Stimulated activated CD4-positive, alpha-beta T cell treated with anti-CD3 and anti-CD28 coated beads, Interleukin-15, amount 100 ng/mL, for 24 hours (primary cell): ENCODE results near the gene HOXB6.

Source experiments
- DNase-seq: peaks from one replicate; pipeline ENCODE4 v3.0.0-alpha.2; 2020

The HOXB6 gene

DNA sequence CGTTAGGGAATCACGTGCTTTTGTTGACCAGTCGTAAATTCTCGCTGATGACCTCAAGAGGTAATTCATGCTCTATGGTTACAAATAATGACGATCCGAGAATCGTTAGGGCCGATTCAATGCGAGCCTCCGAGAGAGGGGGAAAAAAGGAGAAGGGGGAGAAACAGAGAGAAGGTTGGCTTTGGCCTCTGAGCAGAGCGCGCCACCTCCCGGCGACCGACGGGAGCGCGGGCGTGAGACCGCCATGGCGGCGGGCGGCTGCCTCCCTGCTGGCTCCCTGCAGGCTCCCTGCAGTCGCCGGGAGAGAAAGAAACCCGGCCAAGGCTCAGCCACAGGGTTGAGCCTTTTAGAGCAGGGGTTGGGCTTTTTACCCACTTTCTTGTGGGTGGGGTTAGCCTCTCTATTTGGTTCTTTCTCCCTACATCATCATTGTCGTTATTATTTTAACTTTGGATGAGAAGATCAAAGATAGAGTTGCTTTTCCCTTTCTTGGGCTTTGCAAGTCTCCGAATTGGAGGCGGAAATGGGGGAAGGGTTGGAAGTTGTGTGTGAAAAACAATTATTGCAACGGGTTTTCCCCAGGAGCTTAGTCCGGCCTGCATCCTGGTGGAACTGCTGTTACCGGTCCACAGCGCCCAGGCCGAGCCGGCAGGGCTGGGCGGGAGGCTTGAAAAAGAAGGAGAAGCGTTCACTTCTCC, 10.8 kb downstream of the HOXB6 start:
- DNase-seq, result peak; percentile 87

DNA sequence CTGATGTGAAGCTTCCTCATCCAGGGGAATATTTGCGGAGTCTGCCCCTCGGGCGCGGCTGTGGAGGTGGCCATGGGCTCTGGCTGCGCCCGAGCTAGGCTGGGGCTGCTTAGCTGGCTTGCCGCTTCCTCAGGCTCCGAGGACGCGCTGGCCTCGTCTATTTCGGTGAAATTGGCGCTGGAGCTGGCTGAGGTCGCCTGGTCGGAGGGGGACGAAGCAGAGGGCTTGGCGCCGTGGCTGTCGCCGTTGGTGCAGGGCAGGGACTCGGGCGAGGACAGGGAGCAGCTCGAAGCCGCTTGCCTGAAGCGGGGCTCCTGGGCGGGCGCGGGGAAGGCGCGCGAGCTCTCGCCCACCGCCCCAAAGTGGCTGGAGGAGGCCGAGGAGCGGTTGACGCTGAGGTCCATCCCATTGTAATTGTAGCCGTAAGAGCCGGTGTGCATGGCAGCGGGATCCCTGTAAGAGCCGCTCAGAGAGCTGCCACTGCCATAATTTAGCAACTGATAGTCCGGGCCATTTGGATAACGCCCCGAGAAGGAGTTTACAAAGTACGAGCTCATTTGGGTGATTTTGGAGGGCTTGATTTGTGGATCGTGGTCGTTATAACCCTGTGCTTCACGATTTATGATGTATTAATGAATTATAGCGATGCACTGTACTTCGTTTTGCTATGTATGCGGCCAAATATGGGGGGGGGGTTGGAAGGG, 11.5 kb downstream of the HOXB6 start, which contains the start of gene HOXB5:
TSS of gene HOXB5 (minus strand) at position 654 of the 704 bp plus-strand sequence. CDS start at position 557, 97 bp downstream.
- peak; percentile 54 for DNase-seq

DNA sequence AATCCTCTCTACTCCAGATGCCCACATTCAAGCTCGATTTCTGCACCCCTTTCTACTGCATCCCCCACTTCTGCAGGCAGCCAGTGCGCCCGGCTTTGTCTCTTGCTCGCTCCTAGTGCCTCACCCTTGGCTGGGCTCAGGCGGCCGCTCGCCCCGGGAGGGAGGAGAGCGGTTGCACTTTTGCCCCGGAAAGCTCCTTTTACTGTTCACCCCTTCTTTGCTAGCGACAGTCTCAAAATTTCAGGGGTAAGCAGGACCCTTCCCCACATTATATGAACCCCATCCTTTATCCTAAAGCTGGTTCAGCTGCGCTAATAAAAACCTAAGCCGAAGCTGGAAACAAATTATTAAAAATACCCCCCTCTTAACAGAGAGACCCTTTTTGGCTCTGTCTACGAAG, 12.2 kb downstream of the HOXB6 start:
- DNase-seq, result peak; percentile 48

- no peak for DNase-seq
Measured at GRCh38 chr17:48592057-48592514, 12.7 kb downstream of the HOXB6 start.

- no peak for DNase-seq
Measured at GRCh38 chr17:48591255-48592056, 13.3 kb downstream of the HOXB6 start.

GRCh38 chr17:48590607-48591161, 14.1 kb downstream of the HOXB6 start:
- DNase-seq, result no peak

DNA sequence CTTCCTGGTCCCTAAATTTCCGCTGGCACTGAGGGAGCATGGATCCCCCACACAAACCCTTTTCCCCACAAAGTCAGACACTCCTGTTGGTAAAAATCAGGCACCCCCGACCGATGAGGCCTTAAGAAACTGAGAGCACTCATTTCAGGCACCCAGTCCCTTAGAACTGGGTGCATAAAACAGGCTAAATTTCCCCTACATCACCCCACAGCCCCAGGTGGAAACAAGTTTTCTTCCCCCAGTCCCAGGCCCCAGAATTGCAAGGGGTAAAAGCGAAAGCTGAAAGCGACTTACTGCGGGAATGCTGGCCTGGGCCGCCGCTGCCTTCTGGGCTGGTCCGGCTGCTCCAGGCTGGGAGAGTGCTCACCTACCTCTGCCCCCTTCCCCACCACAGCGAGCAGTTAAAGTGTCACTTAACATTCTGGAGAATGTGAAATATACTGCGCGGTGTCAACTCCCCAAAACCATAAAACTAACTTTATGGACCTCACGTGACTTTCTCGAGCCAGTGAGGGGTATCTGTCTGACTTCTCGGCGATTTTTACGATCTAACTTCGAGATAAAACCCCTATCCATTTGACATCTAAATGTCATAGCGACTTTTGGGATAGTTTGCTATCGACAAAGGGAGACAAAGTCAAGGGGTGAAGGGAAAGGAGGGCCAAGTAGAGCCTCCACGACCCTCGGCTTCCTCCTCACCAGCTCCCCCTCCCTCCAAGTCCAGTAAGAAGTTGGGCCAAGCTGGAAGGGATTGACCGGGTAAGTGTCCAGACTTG, 14.8 kb downstream of the HOXB6 start, which contains the start of gene HOXB3:
TSS of gene HOXB3 (minus strand) at position 411 of the 776 bp plus-strand sequence. CDS start 37,767 bp downstream, outside the sequence.
- no peak for DNase-seq

DNA sequence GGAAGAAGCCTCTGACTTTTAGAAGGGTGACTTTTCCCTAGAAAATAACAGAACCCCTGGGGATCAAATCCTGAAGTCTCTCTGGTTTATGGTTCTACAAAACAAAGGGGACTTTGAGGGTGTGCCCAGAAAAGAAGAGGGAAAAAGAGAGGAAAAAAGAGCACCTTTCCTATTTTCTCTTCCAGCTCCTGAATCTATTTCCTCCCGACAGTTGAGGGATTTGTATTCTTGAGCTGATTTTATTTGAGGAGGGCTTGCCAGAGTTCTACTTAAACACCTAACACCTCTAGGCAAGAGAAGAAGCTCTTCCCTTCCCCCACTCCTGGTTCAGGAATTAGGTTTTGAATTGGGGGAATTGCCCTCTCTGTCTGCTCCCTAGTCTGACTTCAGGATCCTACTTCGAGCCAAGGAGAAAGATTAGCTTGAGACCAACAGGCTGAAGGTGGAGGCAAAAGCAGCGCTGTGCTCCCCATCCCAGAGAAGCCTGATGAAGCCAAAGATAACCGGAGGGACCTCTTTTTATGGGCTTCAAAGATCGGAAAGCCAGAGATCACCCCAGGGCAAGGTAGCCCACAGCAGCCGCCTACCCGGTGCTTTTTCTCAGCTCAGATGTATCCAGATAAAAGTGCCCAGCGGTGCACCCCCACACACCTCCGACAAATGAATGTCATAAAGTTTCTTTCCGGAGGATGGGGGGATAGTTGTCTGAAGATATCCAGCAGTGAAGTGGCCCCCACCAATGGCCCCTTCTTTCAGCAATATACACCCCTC, 15.5 kb downstream of the HOXB6 start:
- DNase-seq, result no peak

DNA sequence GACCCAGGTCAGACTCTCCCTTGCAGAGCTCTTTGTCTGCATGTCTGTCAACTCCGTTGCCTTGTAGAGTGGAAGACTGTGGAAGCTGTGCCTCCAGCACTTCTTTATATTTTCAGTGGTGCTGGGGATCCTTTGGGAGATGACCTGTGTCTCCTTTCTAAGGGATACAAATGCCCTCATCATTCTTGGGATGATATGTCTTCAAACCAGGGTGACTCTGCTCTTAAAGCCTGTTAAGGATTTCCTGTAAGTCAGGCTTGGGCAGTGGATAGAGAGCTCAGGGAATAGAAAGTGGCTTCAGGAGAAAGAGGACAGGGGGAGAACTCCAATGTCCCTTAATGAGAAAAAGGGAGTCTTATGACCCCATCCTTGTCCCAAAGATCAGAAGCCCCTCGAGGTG, 16.3 kb downstream of the HOXB6 start:
- DNase-seq, result no peak

DNA sequence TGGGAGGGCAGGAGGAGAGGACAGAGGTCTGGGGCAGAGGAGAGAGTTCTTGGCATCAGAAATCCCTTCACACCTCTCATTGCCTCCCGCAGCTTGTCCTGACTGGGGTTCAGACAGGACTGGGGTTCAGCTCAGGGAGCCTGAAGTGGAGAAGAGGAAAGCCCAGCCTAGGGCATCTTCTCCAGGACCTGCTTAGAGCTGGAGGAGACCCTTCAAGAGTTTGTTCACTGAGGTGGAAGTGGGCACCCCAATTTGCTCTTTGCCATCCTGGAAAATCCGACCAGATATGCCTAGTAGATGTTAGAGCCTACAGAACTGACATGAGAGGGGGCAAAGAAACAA, 16.7 kb downstream of the HOXB6 start:
- DNase-seq, result no peak

DNA sequence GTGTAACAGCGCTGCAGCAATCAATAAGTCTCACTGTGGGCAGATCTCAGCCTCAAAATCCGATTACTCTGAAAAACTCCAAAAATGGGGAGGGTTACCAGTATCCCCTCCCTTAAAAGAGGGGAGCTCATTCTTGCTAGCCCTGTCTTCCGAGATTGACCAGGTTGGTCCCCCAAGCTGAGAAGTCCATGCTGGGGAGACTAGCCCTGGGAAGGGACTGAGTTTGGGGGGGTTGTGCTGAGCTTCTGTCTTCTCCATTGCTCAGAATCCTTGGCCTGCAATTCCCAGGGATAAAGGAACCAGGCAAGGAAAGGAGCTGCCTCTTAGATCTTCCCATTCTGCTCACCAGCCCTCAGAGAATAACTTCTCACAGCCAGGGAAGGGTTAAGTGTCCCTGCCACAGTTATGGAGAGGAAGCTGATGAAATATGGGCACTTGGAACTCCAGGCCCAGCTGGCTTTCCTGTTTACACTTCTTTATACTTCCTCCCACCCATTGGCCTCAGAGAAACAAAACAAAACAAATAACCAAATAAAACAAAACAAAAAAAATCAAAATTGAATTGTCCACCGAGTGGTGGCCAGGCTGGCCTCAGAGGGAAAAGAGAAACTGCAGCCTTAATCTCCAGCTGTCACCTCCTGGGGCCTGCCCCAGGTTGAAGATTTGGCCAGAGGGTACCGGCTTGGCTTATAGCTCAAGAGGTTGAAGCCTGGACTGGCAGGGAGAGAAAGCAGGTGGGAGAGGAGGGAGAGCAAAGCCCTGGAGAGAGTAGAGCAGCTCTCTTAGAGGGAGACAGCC, 17.3 kb downstream of the HOXB6 start:
- no peak for DNase-seq

DNA sequence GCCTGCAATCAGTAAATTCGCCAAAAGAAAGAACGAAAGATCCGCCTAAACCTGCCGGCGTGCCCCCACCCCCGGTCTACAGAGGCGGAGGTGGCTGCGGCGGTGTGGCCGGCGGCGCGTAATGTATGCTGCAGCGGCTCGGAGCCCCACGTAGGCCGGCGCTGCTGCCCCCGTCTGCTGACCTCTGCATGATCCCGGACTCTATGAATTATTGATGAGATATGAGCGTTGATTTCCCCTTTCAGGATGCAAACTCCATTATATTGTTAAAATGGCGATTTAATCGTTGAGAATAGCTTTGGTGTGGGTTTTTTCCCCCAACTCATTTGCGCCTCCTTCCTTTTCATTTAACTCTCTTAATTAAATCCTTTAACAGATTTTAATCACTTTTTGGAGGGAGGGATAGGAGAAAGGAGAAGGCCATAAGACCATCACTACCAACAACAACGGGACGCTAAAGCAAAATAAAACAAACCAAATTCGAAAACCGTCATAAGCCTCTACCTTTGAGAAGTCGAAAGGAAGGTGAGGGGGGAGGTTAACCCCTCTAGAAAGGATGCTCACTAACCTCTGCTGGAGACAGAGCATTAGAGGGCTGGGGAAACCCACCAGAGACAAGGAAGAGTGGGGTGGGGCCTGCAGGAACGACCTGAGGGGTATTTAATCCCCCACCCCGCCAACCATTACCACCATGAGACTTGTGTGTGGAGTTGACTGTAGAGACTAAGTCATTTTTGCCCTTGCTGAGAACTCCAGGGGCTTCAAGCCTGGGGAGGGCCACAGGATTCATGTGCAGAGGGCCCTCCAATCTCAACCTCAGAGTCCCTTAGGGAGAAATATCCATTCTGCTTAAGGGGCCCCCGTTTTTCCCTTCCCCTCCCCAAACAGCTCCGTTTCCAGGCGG, 18.2 kb downstream of the HOXB6 start:
- peak; percentile 53 for DNase-seq

DNA sequence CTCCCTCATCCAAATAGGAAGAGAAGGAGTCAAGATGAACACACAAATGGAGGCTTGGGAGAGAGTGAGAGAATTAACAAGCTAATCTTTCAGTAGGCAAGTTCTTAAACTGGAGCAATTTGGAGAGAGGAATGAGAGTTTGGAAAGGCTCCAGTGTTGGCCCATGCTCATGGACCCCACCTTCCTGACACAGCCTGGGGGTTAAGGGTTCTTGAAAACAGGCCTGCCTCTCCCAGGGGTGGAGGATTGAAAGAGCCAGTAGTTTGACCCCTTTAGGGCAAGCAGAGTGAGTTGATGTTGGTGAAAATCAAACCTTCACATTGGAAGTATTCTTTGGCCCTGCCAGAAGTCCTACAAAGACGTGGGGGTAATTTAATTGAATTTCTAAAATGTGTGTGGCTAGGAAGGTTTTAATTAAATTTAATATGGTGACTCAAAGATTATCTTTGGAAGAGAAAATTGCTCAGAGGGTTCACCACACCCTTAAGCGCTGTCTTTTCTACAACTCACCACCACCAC, 20.5 kb downstream of the HOXB6 start:
- DNase-seq, result no peak

DNA sequence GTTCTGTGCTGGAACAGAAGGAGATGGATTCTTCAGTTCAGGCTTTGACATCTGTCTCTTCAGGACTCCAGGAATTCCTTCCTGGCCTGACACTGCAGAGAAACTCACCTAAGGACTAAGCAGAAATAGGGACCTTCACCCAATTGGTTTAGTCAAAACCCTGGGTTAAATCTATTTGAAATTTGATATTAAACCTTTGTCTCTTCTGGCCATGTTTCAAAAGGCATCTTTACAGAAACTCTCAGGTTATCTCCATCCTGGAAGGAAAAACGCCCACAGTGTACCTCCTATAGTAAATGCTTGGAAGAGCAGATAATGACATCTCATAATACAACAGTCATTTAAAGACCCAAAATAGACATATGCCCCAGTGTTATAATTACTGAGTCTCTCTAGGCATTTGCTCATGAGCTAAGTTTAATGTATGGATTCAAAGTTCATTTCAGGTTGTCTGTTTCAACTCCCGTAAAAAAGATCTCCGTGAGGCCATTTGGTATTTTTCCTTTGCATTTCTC, 21.0 kb downstream of the HOXB6 start:
- DNase-seq, result no peak

DNA sequence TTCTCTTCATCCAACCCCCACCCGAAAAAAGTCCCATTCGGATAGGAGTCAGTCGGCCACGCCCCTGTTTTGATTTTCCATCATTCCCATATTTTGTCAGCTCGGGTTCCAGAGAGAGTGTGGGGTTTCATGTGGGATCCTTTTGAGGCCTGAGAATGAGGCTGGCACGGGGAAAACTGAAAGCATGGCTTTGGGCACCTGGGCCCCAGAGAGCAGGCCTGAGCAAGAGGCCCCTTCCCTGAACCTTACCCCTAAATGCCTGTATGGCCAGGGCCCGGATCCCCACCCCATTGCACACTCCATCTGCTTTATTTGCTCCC, 22.1 kb downstream of the HOXB6 start:
- DNase-seq, result no peak

GRCh38 chr17:48579760-48580554, 24.8 kb downstream of the HOXB6 start:
- no peak for DNase-seq

GRCh38 chr17:48579471-48579759, 25.4 kb downstream of the HOXB6 start:
- DNase-seq, result no peak

GRCh38 chr17:48578616-48579470, 25.9 kb downstream of the HOXB6 start:
- peak; percentile 35 for DNase-seq
